ENCODE measurements around the gene ASCC2. TPM values are rescaled to one million over a fixed set of nuclear protein-coding genes. Genes with fewer than 3 reads are reported as not detected.
"Not testable (repeated sequence)": the region's sequence is repeated elsewhere in the genome, so short reads cannot be mapped to it uniquely, and the experiment has no call there.

The ASCC2 gene
- total RNA-seq, 2 donors from 2014 or later = 52.8 to 77.0 TPM

DNA sequence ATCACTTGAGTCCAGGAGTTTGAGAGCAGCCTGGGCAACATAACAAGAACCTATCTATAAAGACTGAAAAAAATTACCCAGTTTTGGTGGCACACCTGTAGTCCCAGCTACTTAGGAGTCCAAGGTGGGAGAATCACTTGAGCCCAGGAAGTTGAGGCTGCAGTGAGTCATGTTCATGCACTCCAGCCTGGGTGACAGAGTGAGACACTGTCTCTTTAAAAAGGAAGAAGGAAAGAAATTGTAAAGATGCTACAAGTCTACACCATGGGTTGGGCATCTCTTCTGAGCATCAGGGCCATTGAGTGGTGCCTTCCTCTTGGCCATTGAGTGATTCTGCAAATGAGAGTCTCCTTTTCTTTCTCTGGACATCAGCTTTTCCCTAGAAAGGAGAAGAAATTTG is 29.2 kb upstream of the ASCC2 start:
- Histone ChIP-seq H3K4me1 (no peaks in the 10 kb centered on the region), H3K4me3 (no peak overlapping the region), H3K27me3 (no peaks in the 10 kb centered on the region), H3K36me3 (no peaks in the 10 kb centered on the region), H3K27ac (no peak overlapping the region), H3K9me3 (no peaks in the 10 kb centered on the region), H3K9ac (ENCODE audit: low read depth in 2 of 2, low read length in 2 of 2) (no peak overlapping the region)
- intact Hi-C loops (cut with DNase I) = no loop called here
- TF ChIP-seq, protein P1, sequence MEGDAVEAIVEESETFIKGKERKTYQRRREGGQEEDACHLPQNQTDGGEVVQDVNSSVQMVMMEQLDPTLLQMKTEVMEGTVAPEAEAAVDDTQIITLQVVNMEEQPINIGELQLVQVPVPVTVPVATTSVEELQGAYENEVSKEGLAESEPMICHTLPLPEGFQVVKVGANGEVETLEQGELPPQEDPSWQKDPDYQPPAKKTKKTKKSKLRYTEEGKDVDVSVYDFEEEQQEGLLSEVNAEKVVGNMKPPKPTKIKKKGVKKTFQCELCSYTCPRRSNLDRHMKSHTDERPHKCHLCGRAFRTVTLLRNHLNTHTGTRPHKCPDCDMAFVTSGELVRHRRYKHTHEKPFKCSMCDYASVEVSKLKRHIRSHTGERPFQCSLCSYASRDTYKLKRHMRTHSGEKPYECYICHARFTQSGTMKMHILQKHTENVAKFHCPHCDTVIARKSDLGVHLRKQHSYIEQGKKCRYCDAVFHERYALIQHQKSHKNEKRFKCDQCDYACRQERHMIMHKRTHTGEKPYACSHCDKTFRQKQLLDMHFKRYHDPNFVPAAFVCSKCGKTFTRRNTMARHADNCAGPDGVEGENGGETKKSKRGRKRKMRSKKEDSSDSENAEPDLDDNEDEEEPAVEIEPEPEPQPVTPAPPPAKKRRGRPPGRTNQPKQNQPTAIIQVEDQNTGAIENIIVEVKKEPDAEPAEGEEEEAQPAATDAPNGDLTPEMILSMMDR (IDR thresholded peaks at IDR 0.05) = no peak
- DNase-seq = no peak

DNA sequence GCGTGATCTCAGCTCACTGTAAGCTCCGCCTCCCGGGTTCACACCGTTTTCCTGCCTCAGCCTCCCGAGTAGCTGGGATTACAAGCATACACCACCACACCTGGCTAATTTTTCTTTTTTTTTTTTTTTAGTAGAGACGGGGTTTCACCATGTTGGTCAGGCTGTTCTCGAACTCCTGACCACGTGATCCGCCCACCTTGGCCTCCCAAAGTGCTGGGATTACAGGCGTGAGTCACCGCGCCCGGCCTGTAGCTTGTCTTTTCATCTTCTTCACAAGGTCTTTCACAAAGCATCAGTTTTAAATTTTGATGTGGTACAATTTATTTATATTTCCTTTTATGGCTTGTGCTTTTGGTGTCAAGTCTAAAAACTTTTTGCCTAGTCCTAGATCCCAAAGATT is 27.5 kb upstream of the ASCC2 start:
- H3K4me1 ChIP-seq; H3K9me3 ChIP-seq; H3K36me3 ChIP-seq; DNase-seq; H3K27me3 ChIP-seq; H3K4me3 ChIP-seq; H3K9ac ChIP-seq (ENCODE audit: low read depth in 2 of 2, low read length in 2 of 2); H3K27ac ChIP-seq; intact Hi-C loops (cut with DNase I): not testable (repeated sequence)

DNA sequence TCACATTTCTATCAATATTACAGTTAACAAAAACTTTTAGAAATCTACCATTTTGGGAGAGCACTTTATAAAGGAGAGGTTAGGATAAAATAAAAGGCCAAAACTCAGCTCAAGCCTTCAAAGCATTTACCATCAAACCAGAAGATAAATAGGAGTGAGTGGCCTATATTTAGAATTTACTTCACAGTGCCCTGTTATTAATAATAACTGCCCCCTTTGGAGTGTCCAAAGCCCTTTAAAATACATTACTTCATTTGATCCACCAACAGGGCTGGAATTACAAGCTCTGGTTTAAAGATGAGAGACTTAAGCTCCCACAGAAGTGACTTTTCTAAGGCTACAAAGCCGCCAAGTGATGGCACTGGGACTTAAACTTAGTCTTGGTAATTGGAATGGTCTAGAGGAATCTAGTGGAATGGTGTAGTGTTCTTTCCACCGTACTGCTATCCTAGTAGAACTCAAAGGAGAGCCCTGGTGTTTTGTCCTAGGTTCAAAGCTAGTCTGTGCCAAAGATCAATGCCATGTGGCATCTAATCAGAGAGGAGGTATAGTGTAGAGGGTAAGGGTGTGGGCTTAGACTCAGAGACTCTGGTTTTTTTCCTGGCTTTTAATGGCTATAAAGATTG is 23.7 kb upstream of the ASCC2 start:
- Histone ChIP-seq H3K4me1 (no peaks in the 10 kb centered on the region), H3K9me3 (no peaks in the 10 kb centered on the region), H3K27me3 (no peaks in the 10 kb centered on the region), H3K27ac (no peak overlapping the region), H3K9ac (ENCODE audit: low read depth in 2 of 2, low read length in 2 of 2) (no peak overlapping the region), H3K36me3 (no peaks in the 10 kb centered on the region), H3K4me3 (no peak overlapping the region)
- intact Hi-C loops (cut with DNase I) = no loop called here
- DNase-seq = no peak
- TF ChIP-seq, protein P1 (IDR thresholded peaks at IDR 0.05) = no peak

DNA sequence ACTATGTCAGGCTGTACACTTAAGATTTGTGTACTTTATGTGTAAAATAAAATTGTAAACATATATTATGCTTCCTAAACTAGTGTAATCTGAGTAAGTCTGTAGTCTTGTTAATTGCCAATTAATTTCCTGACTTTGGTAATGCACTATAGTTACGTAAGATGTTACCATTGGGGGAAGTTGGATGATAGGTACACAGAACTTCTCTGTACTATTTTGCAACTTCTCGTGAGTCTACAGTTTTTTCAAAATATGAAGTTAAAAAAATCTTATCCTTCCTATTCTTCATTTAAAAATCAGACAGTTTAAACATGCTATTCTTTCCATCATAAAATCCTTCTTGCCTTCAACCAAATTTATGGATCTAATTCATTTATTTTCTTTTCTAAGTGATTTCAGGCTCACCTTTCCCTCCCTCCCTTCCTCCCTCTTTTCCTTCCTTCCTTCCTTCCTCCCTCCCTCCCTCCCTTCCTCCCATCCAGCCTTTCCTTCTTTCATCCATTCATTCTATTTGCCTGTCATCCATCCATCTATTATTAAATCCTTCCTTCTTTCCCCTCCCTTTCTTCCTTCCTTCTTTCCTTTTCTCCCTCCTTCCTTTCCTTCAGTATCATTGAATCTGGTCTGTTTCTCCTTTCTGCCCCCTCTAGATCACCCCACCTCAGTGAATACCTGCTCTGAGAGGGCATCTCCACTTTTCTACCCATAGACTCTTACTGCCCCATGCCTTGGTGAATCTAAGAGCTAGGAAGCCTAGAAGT is 22.1 kb upstream of the ASCC2 start:
- H3K4me3 ChIP-seq = no peak overlapping the region
- no peak for DNase-seq
- H3K9ac ChIP-seq (ENCODE audit: low read depth in 2 of 2, low read length in 2 of 2) = no peak overlapping the region
- TF ChIP-seq, protein P1 (IDR thresholded peaks at IDR 0.05) = no peak
- intact Hi-C loops (cut with DNase I) = no loop called here
- no peaks in the 10 kb centered on the region for H3K27me3 ChIP-seq
- no peak overlapping the region for H3K27ac ChIP-seq
- H3K9me3 ChIP-seq = no peaks in the 10 kb centered on the region
- H3K36me3 ChIP-seq = no peaks in the 10 kb centered on the region
- H3K4me1 ChIP-seq = no peaks in the 10 kb centered on the region

DNA sequence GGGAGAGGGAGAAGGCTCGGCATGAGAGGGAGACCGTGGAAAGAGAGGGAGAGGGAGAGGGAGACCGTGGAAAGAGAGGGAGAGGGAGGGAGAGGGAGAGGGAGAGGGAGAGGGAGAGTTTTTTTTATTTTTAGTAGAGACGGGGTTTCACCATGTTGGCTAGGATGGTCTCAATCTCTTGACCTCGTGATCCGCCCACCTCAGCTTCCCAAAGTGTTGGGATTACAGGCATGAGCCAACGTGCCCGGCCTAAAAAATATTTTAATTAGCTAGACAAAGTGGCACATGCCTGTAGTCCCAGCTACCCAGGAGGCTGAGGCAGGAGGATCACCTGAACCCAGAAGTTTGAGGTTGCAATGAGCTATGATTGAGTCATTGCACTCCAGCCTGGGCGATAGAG is 21.0 kb upstream of the ASCC2 start:
- H3K27me3 ChIP-seq; H3K4me3 ChIP-seq; H3K4me1 ChIP-seq; intact Hi-C loops (cut with DNase I); H3K9ac ChIP-seq (ENCODE audit: low read depth in 2 of 2, low read length in 2 of 2); DNase-seq; H3K9me3 ChIP-seq; H3K27ac ChIP-seq; H3K36me3 ChIP-seq: not testable (repeated sequence)

DNA sequence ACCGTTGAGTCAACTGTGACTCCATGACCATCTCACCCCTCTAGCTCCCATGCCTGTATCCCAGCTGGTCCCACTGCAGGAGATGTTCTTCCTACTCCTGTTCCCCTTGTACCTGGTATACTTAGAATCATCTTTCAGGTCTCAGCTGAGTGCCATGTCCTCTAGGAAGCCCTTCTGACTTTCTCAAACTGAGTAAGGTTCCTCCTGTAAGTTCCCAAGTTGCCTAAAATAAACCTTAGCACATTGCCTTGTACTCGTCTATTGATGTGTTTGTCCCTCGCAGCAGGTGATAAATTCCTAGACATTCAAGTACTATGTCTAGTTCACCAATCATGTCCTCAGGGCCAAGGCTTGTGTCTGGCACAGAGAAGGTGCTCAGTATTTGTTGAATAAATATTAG is 18.4 kb upstream of the ASCC2 start:
- Histone ChIP-seq H3K9ac (ENCODE audit: low read depth in 2 of 2, low read length in 2 of 2) (no peak overlapping the region), H3K27ac (no peak overlapping the region), H3K4me3 (no peak overlapping the region), H3K9me3 (no peaks in the 10 kb centered on the region), H3K27me3 (no peaks in the 10 kb centered on the region), H3K4me1 (no peaks in the 10 kb centered on the region), H3K36me3 (no peaks in the 10 kb centered on the region)
- TF ChIP-seq, protein P1 (IDR thresholded peaks at IDR 0.05) = no peak
- no peak for DNase-seq
- intact Hi-C loops (cut with DNase I) = no loop called here
